Fibroblast of skin of back (primary cell): ENCODE measurements around the gene KANSL1.
"Not testable (repeated sequence)": the region's sequence is repeated elsewhere in the genome, so short reads cannot be mapped to it uniquely, and the experiment has no call there.

Source experiments
- DNase-seq: peaks from one replicate; pipeline ENCODE4 v3.0.0-alpha.2; 2013

Gene KANSL1

DNA sequence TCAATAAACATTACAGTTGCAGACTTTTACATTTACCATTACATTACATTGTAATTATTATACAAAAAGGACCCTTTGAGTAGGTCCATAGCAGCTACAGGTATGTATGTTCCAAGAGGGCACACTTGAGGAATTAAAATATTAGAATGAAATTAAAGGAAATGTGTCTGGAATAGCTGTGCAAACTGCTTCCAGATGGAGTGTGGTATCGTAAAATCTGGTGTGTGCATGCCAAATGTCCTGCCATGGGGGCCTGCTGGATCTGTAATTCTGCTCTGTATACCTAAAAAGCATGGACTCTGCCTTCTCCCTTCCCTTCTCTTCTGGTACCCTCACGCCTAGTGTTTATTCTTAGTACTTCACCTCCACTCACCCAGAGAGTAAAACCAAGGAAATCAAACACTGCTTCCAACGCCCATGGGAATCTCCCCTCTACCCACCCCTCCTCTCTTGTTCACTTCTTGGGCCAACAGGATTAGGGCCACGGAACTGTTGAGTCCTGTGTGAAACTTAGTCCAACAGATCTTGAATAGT lies 155.4 kb downstream of the KANSL1 start:
- DNase-seq, result no peak

- DNase-seq, result no peak
Measured at GRCh38 chr17:46036491-46036890, 156.7 kb downstream of the KANSL1 start.

DNA sequence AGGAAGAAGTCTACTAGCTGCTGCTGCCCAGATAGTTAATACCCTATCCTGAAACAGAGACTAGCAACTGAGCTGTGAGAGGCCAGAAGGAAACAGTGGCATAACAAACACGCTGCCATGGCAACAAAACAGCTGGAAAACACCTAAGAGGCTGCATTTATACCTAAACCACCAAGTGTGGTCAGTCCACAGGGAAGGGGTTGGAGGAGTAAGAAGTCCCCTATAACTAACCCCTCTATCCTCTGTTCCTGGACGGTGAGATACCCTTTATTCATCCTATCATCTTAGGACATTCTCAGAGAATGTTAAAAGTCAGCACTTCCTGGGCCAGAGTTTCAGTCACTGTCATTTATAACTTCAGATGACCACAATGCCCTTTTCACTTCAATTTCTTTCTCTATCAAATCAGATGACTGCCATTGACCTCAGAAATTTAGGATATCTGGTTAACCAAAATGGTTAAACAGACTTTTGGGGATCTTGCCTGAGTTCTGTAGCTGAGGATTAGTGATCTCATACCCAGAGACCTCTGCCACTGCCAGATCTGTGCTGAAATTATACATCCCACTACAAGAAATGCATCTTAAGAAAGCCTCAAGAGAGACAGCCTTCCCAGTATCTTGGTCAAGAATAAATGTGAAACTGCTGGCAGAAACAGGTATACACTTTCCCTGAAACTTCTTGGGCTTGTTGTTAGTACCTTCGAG lies 158.0 kb downstream of the KANSL1 start:
- DNase-seq, result no peak

GRCh38 chr17:46033392-46033791 lies 159.8 kb downstream of the KANSL1 start:
- DNase-seq, result no peak

- DNase-seq, result no peak
Measured at GRCh38 chr17:46032909-46033308, 160.3 kb downstream of the KANSL1 start.

GRCh38 chr17:46031920-46032319 lies 161.3 kb downstream of the KANSL1 start:
- DNase-seq, result no peak

GRCh38 chr17:46031440-46031839 lies 161.8 kb downstream of the KANSL1 start:
- no peak for DNase-seq

DNA sequence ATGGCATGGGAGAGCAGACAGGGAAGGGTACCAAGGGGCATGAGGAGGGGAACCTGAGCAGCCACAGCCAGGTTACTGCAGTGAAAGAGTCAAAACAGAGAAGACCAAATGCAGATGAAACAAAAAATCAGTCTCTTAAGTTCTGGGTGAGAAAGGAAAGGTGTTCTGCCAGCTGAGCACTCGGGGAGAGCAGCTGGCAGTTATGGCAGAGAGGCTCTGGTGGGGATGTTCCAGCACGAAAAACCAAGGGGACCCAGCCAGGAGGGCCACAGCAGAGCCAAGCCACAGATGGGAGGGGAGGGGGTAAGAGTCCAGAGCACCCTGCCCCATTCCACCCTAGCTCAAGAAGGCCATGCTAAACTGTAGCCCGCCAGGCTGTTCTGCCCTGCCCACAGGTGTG lies 162.5 kb downstream of the KANSL1 start:
- DNase-seq, result no peak

GRCh38 chr17:46029627-46030026 lies 163.6 kb downstream of the KANSL1 start:
- no peak for DNase-seq

DNA sequence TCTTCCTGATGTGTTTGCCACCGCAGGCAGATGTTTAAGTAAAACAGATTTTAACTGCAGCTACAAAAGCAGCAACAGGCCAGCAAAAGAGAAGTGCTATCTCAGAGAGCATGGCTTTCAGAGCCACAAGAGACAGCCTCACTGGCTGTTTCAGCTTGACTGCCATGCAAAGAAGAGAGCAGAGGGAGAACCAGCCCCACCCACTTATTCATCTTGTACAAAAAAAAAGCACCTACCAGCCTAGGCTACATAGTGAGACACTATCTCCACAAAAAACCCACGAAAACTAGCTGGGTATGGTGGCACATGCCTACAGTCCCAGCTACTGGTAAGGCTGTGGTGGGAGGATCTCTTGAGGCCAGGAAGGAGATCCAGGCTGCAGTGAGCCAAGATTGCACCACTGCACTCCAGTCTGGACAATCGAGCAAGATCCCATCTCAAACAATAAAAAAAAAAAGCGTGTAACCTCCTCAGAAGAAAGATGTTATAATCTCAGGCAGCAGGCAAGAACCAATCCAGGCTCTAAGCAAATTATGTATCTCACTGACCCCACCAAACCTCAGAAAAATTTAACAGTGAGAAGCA lies 164.2 kb downstream of the KANSL1 start:
- no peak for DNase-seq

DNA sequence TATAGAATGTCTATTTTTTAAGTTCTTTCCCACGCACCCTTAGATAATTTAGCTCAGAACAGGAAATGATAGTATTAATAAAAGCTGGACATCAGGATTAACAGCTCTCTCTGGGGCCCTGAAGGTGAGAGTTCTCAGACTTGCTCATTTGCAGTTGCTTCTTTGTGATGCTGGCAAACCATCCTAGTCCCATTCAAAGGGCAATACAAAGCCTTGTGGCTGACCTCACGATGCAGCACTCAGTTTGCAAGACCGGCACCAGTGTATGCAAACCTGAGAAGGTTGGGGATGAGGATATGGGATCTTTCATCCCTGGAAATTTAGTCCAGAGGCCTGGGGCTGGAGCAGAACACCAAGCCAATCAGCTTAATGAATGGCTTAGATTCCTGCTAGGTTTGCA lies 164.9 kb downstream of the KANSL1 start:
- no peak for DNase-seq

- no peak for DNase-seq
Measured at GRCh38 chr17:46027976-46028325, 165.3 kb downstream of the KANSL1 start.

- no peak for DNase-seq
Measured at GRCh38 chr17:46027048-46027975, 165.9 kb downstream of the KANSL1 start.

DNA sequence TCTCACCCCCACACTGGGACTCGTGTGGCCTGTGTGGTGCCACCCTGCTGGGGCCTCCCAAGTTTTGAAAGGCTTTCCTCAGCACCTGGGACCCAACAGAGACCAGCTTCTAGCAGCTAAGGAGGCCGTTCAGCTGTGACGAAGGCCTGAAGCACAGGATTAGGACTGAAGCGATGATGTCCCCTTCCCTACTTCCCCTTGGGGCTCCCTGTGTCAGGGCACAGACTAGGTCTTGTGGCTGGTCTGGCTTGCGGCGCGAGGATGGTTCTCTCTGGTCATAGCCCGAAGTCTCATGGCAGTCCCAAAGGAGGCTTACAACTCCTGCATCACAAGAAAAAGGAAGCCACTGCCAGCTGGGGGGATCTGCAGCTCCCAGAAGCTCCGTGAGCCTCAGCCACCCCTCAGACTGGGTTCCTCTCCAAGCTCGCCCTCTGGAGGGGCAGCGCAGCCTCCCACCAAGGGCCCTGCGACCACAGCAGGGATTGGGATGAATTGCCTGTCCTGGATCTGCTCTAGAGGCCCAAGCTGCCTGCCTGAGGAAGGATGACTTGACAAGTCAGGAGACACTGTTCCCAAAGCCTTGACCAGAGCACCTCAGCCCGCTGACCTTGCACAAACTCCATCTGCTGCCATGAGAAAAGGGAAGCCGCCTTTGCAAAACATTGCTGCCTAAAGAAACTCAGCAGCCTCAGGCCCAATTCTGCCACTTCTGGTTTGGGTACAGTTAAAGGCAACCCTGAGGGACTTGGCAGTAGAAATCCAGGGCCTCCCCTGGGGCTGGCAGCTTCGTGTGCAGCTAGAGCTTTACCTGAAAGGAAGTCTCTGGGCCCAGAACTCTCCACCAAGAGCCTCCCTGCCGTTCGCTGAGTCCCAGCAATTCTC lies 166.8 kb downstream of the KANSL1 start:
- no peak for DNase-seq

DNA sequence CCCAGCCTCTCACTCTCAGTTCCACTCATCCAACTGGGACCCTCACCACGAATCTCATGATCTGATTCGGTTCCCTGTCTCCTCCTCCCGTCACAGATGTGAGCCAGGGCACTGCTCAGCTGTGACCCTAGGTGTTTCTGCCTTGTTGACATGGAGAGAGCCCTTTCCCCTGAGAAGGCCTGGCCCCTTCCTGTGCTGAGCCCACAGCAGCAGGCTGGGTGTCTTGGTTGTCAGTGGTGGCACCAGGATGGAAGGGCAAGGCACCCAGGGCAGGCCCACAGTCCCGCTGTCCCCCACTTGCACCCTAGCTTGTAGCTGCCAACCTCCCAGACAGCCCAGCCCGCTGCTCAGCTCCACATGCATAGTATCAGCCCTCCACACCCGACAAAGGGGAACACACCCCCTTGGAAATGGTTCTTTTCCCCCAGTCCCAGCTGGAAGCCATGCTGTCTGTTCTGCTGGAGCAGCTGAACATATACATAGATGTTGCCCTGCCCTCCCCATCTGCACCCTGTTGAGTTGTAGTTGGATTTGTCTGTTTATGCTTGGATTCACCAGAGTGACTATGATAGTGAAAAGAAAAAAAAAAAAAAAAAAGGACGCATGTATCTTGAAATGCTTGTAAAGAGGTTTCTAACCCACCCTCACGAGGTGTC lies 167.6 kb downstream of the KANSL1 start:
- no peak for DNase-seq

DNA sequence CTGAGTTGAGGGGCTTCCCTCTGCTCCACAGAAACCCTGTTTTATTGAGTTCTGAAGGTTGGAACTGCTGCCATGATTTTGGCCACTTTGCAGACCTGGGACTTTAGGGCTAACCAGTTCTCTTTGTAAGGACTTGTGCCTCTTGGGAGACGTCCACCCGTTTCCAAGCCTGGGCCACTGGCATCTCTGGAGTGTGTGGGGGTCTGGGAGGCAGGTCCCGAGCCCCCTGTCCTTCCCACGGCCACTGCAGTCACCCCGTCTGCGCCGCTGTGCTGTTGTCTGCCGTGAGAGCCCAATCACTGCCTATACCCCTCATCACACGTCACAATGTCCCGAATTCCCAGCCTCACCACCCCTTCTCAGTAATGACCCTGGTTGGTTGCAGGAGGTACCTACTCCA lies 168.2 kb downstream of the KANSL1 start:
- DNase-seq, result no peak

DNA sequence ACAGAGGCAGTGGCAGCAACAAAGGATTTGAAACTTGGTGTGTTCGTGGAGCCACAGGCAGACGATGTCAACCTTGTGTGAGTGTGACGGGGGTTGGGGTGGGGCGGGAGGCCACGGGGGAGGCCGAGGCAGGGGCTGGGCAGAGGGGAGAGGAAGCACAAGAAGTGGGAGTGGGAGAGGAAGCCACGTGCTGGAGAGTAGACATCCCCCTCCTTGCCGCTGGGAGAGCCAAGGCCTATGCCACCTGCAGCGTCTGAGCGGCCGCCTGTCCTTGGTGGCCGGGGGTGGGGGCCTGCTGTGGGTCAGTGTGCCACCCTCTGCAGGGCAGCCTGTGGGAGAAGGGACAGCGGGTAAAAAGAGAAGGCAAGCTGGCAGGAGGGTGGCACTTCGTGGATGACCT lies 168.6 kb downstream of the KANSL1 start:
- no peak for DNase-seq

DNA sequence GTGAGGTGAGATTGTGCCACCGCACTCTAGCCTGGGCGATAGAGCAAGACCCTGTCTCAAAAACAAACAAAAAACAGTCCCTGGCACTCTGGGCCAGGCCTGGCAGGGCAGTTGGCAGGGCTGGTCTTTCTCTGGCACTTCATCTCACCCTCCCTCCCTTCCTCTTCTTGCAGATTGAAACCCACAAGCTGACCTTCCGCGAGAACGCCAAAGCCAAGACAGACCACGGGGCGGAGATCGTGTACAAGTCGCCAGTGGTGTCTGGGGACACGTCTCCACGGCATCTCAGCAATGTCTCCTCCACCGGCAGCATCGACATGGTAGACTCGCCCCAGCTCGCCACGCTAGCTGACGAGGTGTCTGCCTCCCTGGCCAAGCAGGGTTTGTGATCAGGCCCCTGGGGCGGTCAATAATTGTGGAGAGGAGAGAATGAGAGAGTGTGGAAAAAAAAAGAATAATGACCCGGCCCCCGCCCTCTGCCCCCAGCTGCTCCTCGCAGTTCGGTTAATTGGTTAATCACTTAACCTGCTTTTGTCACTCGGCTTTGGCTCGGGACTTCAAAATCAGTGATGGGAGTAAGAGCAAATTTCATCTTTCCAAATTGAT lies 169.3 kb downstream of the KANSL1 start:
- DNase-seq, result no peak

GRCh38 chr17:46023366-46023765 lies 169.9 kb downstream of the KANSL1 start:
- DNase-seq, result not testable (repeated sequence)

- DNase-seq, result no peak
Measured at GRCh38 chr17:46020998-46021397, 172.2 kb downstream of the KANSL1 start.

GRCh38 chr17:46020023-46020761 lies 173.0 kb downstream of the KANSL1 start:
- no peak for DNase-seq
